G401 (cell line): ENCODE data around the gene CD8B. TPM values are rescaled to one million over a fixed set of nuclear protein-coding genes. Genes with fewer than 3 reads are reported as not detected.
A peak's percentile ranks its signal among the peaks of the same experiment; 100 is the strongest.

Experiments used
- DNase-seq: peaks from one replicate; pipeline ENCODE4 v3.0.0-alpha.2; 2015; ENCODE audit warnings: low spot score
- in situ Hi-C: cut with HindIII; loops from 2 replicates; pipeline ENCODE4 v1.10.0; 2016; ENCODE audit warnings: low sequenced_read_pairs, mixed read lengths
- total RNA-seq: library from RNA; depleted of rRNA; stranded (reverse); fragments of >200 nt; shearing (Covaris generic); gene quantifications from 2 replicates; pipeline ENCODE4 v1.2.3, GENCODE V29; 2014

Gene CD8B
- total RNA-seq, 1 experiment from 2014 or later: not detected

DNA sequence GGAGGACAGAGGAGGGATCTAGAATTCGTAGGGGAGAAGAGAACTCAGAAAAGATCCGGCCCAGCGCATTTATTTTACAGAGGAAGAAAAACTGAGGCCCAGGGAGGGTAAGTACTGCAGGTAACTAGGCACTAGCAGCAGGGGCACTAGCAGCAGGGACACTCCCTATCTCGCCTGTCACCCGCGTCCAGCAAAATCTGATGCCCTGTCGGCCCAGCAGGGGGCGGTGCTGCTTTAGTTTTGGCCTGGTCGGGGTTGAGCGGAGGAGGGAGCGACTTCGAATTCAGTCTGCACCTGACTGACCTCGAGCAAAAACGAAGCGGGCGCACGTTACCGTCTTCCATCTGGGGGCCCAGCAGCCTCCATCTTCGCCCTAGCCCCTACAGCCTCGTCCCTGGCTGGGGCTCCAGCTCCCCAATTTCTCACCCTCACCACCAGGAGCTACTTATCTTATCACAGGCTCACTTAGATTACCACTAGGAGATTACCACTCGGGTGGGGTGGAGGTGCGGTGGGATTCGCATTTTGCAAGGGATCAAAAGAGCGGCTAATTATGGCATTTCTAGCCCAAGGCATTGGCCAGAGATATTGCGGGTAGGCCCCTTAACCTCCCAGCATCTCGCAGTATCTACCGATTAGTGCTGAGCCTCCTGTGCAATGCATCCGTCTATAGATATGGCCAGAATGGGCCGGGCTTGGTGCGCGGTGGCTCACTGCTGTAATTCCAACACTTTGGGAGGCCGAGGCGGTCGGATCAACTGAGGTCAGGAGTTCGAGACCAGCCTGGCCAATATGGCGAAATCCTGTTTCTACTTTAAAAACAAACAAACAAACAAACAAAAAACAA is 53.1 kb downstream of the CD8B start:
- in situ Hi-C loops: no loop called here
- peak; percentile 92 for DNase-seq

- in situ Hi-C loops: no loop called here
- DNase-seq: peak; percentile 85
Observed at GRCh38 chr2:86807468-86808275, 54.0 kb downstream of the CD8B start.

GRCh38 chr2:86807133-86807467 is 54.6 kb downstream of the CD8B start:
- in situ Hi-C loops: no loop called here
- no peak for DNase-seq

DNA sequence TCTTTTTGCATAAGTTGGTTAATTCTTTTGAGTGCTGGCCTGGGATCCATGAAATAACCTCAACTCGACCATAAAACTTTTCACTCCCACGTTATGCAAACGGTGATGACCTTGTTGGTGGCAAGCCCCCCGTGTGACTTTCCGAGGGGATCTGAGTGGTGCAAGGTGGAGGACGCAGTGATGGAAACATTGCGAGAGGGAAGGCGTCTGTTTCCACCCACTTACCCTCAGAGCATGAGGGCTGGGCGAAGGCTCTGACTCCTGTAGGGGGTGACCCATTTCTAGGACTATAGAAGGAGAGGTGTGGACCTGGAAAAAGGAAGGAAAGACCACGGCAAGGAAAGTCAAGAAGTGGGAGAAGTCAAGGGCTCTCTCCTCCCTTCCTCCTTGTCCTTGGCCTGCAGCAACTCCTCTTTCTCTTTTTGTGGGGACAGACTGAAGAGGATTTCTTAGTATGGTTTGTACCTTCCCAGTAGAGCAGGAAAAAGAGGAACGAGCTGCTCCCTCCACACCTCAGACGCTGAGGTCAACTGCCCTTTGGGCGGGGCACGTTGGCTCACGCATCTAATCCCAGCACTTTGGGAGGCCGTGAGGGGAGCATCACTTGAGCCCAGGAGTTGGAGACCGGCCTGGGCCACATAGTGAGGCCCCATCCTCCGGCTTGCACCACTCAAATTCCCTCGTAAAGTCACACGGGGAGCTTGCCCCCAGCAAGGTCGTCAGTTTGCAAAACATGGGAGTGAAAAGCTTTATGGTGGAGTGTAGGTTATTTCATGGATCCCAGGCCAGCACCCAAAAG is 55.4 kb downstream of the CD8B start:
- in situ Hi-C loops: no loop called here

DNA sequence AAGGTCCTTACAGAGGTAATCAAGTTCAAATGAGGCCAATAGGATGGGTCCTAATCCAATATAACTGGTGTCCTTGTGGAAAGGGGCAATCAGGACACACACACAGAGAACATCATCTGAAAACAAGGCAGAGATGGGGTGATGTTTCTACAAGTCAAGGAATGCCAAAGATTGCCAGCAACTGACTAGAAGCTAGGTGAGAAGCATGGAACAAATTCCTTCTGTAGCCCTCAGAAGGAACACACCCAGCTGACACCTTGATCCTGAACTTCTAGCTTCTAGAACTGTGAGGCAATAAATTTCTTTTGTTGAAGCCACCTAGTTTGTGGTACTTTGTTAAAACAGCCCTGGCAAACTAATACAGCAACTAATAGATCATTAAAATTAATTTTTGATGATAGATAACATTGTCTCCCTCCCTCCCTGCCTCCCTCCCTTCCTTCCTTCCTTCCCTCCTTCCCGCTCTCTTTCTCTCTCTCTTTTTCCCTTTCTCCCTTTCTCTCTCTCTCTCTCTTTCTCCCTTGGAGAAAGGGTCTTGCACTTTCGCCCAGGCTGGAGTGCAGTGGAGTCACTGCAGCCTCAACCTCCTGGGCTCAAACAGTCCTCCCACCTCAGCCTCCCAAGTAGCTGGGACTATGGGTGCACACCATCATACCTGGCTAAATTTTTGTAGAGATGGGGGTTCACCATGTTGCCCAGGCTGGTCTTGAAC is 60.7 kb downstream of the CD8B start:
- in situ Hi-C loops: no loop called here
- no peak for DNase-seq

More for the DNA sequence above, 55.4 kb downstream of the CD8B start:
- no peak for DNase-seq

DNA sequence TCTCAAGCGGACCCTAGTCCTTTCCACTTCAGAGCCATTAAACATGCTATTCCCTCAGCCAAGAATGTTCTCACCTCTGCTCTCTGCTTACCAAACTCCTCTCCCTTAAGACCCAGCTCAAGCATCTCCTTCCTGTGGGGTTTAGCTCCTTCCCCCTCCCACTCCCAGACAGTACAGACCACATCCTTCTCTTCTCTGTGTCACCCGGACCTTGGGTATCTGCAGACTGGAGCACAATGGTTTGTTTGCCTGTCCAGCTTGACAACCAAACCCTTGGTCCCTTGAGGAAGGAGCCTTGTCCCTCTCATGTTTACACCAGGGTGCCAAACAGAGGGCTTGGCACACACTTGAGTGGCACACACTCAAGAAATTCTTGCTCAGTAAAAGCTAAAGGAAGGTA is 66.8 kb downstream of the CD8B start:
- no peak for DNase-seq
- in situ Hi-C loops: no loop called here

DNA sequence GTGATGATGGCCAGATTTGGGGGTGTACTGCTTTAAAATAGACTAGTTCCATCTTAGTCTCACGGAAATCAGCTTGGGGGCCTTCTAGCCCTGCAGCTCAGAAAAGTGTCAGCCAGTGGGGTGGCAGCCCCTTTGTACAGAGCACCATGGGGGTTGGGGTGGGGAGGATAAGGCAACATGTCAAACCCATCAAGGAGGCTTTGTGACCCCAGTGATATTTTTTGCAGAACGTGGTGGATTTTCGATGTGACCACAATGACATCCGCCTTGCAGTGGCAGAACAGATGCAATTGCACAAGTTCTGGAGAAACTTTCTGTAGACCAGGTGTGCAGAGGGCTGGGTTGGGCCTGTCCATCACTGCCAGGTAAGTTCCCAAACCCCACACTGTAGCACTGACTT is 67.9 kb downstream of the CD8B start:
- no peak for DNase-seq
- in situ Hi-C loops: no loop called here

GRCh38 chr2:86791573-86791972 is 70.1 kb downstream of the CD8B start:
- no peak for DNase-seq
- in situ Hi-C loops: no loop called here

GRCh38 chr2:86790676-86791572 is 70.8 kb downstream of the CD8B start, which contains the start of gene CD8A:
CD8A (minus strand) TSS chr2:86790913; CDS start chr2:86790825, 88 bp downstream.
- in situ Hi-C loops: no loop called here
- no peak for DNase-seq

DNA sequence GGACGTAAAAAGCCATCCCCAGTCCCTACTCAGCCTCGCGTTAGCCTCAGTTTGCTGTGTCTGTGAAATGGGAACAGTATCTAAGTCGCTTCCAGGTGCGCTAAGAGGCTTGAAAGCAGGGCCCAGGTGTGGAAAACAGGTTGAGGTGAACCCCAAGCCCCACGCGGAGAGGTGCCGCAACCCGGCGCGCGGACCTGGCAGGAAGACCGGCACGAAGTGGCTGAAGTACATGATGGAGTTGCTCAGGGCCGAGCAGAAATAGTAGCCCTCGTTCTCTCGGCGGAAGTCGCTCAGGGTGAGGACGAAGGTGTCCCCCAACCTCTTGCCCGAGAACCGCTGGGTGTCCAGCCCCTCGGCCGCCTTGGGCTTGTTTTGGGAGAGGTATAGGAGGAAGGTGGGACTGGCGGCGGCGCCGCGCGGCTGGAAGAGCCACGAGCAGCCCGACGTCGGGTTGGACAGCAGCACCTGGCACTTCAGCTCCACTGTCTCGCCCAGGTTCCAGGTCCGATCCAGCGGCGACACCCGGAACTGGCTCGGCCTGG is 71.5 kb downstream of the CD8B start:
- no peak for DNase-seq
- in situ Hi-C loops: no loop called here

GRCh38 chr2:86789687-86790133 is 72.0 kb downstream of the CD8B start:
- in situ Hi-C loops: no loop called here
- no peak for DNase-seq

DNA sequence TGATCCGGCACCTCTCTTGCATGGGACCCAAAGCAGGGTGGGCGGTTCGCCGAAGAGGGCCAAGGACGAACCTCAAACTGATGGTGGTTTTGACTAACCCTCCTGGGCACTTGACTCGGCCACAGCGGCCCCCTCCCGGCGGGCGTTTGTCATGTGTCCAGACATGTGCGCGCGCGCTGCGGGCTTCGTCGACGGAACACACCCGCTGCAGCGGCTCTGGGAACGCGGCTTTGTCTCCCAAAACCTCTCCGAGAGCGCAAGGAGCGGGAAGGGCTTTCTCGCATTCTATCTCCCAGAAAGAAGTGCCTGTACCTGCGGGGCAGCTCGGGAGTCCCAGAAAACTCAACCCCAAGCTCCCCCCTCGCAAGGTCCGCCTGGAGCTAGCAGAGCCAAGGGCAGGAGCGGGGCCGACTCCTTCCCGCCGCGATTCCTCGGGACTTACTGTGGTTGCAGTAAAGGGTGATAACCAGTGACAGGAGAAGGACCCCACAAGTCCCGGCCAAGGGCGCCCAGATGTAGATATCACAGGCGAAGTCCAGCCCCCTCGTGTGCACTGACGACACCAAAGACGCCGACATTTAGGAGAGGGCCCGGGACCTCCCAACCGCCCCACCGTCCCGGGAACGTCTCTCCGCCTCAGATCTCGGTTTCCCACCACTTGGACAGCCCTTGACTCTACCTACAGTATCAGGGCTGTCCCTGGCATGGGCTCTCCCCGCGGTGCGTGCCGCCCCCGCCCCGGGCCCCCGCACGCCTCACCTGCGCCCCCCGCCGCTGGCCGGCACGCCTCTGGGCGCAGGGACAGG is 72.6 kb downstream of the CD8B start:
- in situ Hi-C loops: no loop called here
- no peak for DNase-seq

GRCh38 chr2:86788165-86788564 is 73.5 kb downstream of the CD8B start:
- peak; percentile 37 for DNase-seq
- in situ Hi-C loops: no loop called here

GRCh38 chr2:86787736-86788135 is 74.0 kb downstream of the CD8B start:
- DNase-seq: peak; percentile 47

DNA sequence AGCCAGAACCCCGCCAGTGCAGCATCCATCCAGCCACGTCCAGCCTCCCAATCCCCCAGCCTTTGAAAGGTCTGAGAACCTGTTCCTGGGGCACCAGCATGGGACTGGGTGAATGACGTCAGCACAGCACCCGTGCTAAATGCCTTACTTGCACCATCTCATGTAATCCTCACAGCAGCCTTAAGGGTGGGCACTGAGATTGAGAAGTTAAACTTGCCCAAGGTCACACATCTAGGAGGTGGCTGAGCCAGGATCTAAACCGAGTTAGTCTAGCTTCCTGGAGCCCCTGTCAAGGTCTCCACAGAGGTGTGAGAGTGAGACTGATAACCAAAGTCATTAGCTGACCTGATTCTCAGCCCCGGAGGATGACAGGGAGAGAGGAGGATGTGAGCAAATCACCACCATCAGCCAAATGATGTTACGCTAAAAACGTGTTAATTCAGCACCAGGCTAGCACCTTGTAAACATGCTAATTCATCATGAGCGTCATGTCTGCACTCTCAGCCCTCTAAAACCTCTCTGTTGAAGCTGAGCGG is 75.6 kb downstream of the CD8B start:
- in situ Hi-C loops: no loop called here
- no peak for DNase-seq

More at GRCh38 chr2:86787736-86788135, 74.0 kb downstream of the CD8B start:
- in situ Hi-C loops: no loop called here

DNA sequence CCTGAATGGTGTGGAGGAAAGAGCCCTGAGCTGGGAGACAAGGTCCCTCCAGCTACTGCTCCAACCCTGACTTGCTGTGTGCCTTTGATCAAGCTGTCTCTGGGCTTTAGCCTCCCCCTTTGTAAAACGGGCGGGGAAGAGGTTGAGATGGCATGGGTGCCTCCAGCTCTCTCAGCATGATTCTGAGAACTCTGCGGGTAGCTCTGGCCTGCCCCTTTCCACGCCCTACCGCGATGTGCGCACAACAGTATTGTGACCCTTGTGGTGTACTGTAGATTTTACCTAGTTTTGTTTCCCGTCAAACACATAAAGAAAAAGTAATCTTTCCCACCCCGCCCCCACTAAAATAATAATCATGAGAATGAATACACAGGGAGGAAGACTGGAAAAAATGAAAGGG is 76.2 kb downstream of the CD8B start:
- no peak for DNase-seq
- in situ Hi-C loops: no loop called here
